H1 (cell line): ENCODE results near the gene CRKL. TPM values are rescaled to one million over a fixed set of nuclear protein-coding genes. Genes with fewer than 3 reads are reported as not detected.

Source experiments
- CTCF ChIA-PET: fragments of 300-600 bp; sonication (Branson Sonifier 250); formaldehyde crosslinking; loops from one replicate; lab custom pipeline; 2021; ENCODE audit not compliant: partially characterized antibody; lab: Charles Lee
- POLR2A ChIA-PET: fragments of 300-600 bp; sonication (Branson Sonifier 250); formaldehyde crosslinking; loops from one replicate; lab custom pipeline; 2021; ENCODE audit warnings: inconsistent platforms; ENCODE audit not compliant: partially characterized antibody; lab: Charles Lee
- DNase-seq, 2 experiments: peaks; one replicate each; pipeline versions ENCODE4 v3.0.0 to v3.0.0-alpha.2; 2010 to 2022; ENCODE audit warnings: low spot score in 2 of 2, low read depth in 1 of 2, mixed read lengths in 1 of 2
- FAIRE-seq: peaks from 2 replicates; lab custom pipeline; 2011; peaks lifted over from hg19 to GRCh38; lab: Jason Lieb, UNC
- H2AFZ ChIP-seq: 2 replicates; pipeline ENCODE4 v1.8.1; 2012; ENCODE audit warnings: low read length, inconsistent platforms
- H2AK5ac ChIP-seq: 2 replicates; pipeline ENCODE4 v1.6.1; 2013; ENCODE audit warnings: low read depth, low read length
- H2BK120ac ChIP-seq: replicated peaks from 2 replicates; pipeline ENCODE3; 2013; ENCODE audit warnings: low read depth, low read length, inconsistent platforms
- H2BK12ac ChIP-seq: 2 replicates; pipeline ENCODE4 v1.6.1; 2013; ENCODE audit warnings: low read depth, low read length
- H2BK15ac ChIP-seq: 2 replicates; pipeline ENCODE4 v1.6.1; 2013; ENCODE audit warnings: low read length
- H2BK20ac ChIP-seq: 2 replicates; pipeline ENCODE4 v1.6.1; 2013; ENCODE audit warnings: low read length
- H2BK5ac ChIP-seq: 2 replicates; pipeline ENCODE4 v1.6.1; 2013; ENCODE audit warnings: low read depth, low read length
- H3K14ac ChIP-seq: 2 replicates; pipeline ENCODE4 v1.6.1; 2013; ENCODE audit warnings: inconsistent platforms; ENCODE audit not compliant: insufficient read length
- H3K18ac ChIP-seq: 2 replicates; pipeline ENCODE4 v1.6.1; 2013; ENCODE audit warnings: low read length; ENCODE audit errors: extremely low read depth
- H3K23ac ChIP-seq: 2 replicates; pipeline ENCODE4 v1.6.1; 2013; ENCODE audit warnings: inconsistent platforms; ENCODE audit not compliant: insufficient read length
- H3K23me2 ChIP-seq: 2 replicates; pipeline ENCODE4 v1.6.1; 2013; ENCODE audit warnings: low read depth, low read length
- H3K27ac ChIP-seq: 2 replicates; pipeline ENCODE4 v1.6.1; 2011; ENCODE audit warnings: low read depth, low read length, inconsistent platforms
- H3K27me3 ChIP-seq, 4 experiments: replicated peaks in 1 of 4; 1 replicate in 1 of 4; 2 replicates in 3 of 4; pipeline versions ENCODE4 v1.6.1 to v1.8.1; 2011 to 2013; ENCODE audit warnings: low read length in 3 of 4, mild to moderate bottlenecking in 3 of 4, inconsistent platforms in 2 of 4, mixed read lengths in 2 of 4, moderate library complexity in 1 of 4; ENCODE audit not compliant: control insufficient read depth in 3 of 4, insufficient read depth in 3 of 4; ENCODE audit errors: extremely low read depth in 1 of 4
- H3K36me3 ChIP-seq, 4 experiments: 2 replicates each; pipeline versions ENCODE4 v1.6.1 to v1.8.1; 2011 to 2013; ENCODE audit warnings: mild to moderate bottlenecking in 4 of 4, low read length in 3 of 4, moderate library complexity in 2 of 4, control low read depth in 1 of 4, inconsistent platforms in 1 of 4; ENCODE audit not compliant: insufficient read depth in 4 of 4, control insufficient read depth in 2 of 4
- H3K4ac ChIP-seq: replicated peaks from 2 replicates; pipeline ENCODE3; 2013; ENCODE audit warnings: low read length, low read depth, mixed read lengths, inconsistent platforms; ENCODE audit not compliant: insufficient read length
- H3K4me1 ChIP-seq, 4 experiments: replicated peaks in 1 of 4; 1 replicate in 1 of 4; 2 replicates in 3 of 4; pipeline versions ENCODE4 v1.6.1 to v1.8.1; 2011 to 2013; ENCODE audit warnings: low read length in 3 of 4, inconsistent platforms in 2 of 4, mixed read lengths in 1 of 4; ENCODE audit not compliant: insufficient read depth in 4 of 4, control insufficient read depth in 3 of 4
- H3K4me2 ChIP-seq, 2 experiments: 2 replicates each; pipeline versions ENCODE4 v1.6.1 to v1.8.1; 2011 to 2013; ENCODE audit warnings: low read depth in 2 of 2, low read length in 2 of 2, control low read depth in 1 of 2, inconsistent platforms in 1 of 2, mild to moderate bottlenecking in 1 of 2; ENCODE audit not compliant: insufficient read depth in 1 of 2
- H3K4me3 ChIP-seq, 4 experiments: fragments of 200-600, 300-600 bp in 1 of 4; sonication (generic), shearing (Covaris generic), sonication (Bioruptor Twin) in 1 of 4; 2 replicates each; pipeline versions ENCODE4 v1.5.1 to v1.8.1; 2011 to 2016; ENCODE audit warnings: low read length in 4 of 4, low read depth in 3 of 4, control low read depth in 2 of 4, inconsistent platforms in 2 of 4, mild to moderate bottlenecking in 2 of 4, mixed read lengths in 1 of 4, moderate library complexity in 1 of 4; ENCODE audit not compliant: insufficient read depth in 2 of 4; ENCODE audit errors: extremely low read depth in 1 of 4
- H3K56ac ChIP-seq: replicated peaks from 2 replicates; pipeline ENCODE3; 2013; ENCODE audit warnings: low read depth, mild to moderate bottlenecking, mixed read lengths, low read length, inconsistent platforms; ENCODE audit not compliant: insufficient read length
- H3K79me1 ChIP-seq: 2 replicates; pipeline ENCODE4 v1.6.1; 2013; ENCODE audit warnings: low read depth, low read length, control low read depth
- H3K79me2 ChIP-seq, 2 experiments: 2 replicates each; pipeline versions ENCODE4 v1.6.1 to v1.8.1; 2012 to 2013; ENCODE audit warnings: low read length in 2 of 2, mild to moderate bottlenecking in 2 of 2, inconsistent platforms in 1 of 2; ENCODE audit not compliant: insufficient read depth in 2 of 2, control insufficient read depth in 1 of 2
- H3K9ac ChIP-seq, 4 experiments: replicated peaks in 1 of 4; 1 replicate in 1 of 4; 2 replicates in 3 of 4; pipeline versions ENCODE4 v1.6.1 to v1.8.1; 2011 to 2013; ENCODE audit warnings: low read depth in 3 of 4, low read length in 3 of 4, control low read depth in 2 of 4, mild to moderate bottlenecking in 2 of 4, moderate library complexity in 2 of 4, inconsistent platforms in 1 of 4; ENCODE audit errors: extremely low read depth in 1 of 4
- H3K9me3 ChIP-seq, 2 experiments: 2 replicates each; pipeline versions ENCODE4 v1.6.1 to v1.8.1; 2012 to 2013; ENCODE audit warnings: mild to moderate bottlenecking in 2 of 2, moderate library complexity in 2 of 2, control low read depth in 1 of 2, inconsistent platforms in 1 of 2, low read depth in 1 of 2, low read length in 1 of 2, mixed read lengths in 1 of 2; ENCODE audit not compliant: insufficient read depth in 2 of 2
- H4K20me1 ChIP-seq, 2 experiments: replicated peaks in 1 of 2; 2 replicates each; pipeline versions ENCODE3 to v1.8.1; 2011 to 2013; ENCODE audit warnings: inconsistent platforms in 2 of 2, low read length in 2 of 2, mild to moderate bottlenecking in 1 of 2; ENCODE audit not compliant: insufficient read depth in 2 of 2, control insufficient read depth in 1 of 2
- H4K5ac ChIP-seq: 2 replicates; pipeline ENCODE4 v1.6.1; 2013; ENCODE audit warnings: low read length, low read depth, mixed read lengths, inconsistent platforms; ENCODE audit not compliant: insufficient read length
- H4K8ac ChIP-seq: 2 replicates; pipeline ENCODE4 v1.8.0; 2013; ENCODE audit warnings: mild to moderate bottlenecking, moderate library complexity, low read length, inconsistent platforms; ENCODE audit not compliant: insufficient read depth; ENCODE audit errors: extremely low read depth
- H4K91ac ChIP-seq: replicated peaks from 2 replicates; pipeline ENCODE3; 2013; ENCODE audit warnings: low read length, mixed read lengths, inconsistent platforms; ENCODE audit not compliant: insufficient read length
- BRCA1 ChIP-seq: IDR thresholded peaks from 2 replicates; pipeline ENCODE4 v1.6.1; 2012; ENCODE audit warnings: low read depth, low read length, improper control_type of control experiment
- GABPA ChIP-seq: IDR thresholded peaks from 2 replicates; pipeline ENCODE4 v1.6.1; 2011; ENCODE audit warnings: mild to moderate bottlenecking, low read length, moderate library complexity, borderline replicate concordance; ENCODE audit not compliant: insufficient read depth
- NRF1 ChIP-seq: IDR thresholded peaks from 2 replicates; pipeline ENCODE4 v1.6.1; 2011; ENCODE audit warnings: mild to moderate bottlenecking, low read depth, low read length, improper control_type of control experiment
- POLR2AphosphoS5 ChIP-seq: IDR thresholded peaks from 2 replicates; pipeline ENCODE4 v1.6.1; 2011; ENCODE audit warnings: low read depth, low read length
- YY1 ChIP-seq: IDR thresholded peaks from 2 replicates; pipeline ENCODE4 v1.6.1; 2011; ENCODE audit warnings: low read depth, mild to moderate bottlenecking, low read length
- WGBS, 2 experiments: shearing (Covaris generic) in 1 of 2; methylation state at CpG; one replicate each; pipeline versions ENCODE4 v1.1.6 to v1.1.7; 2013 to 2015; ENCODE audit warnings: low lambda C conversion rate in 2 of 2, mixed read lengths in 2 of 2, inconsistent platforms in 1 of 2, low coverage in 1 of 2, missing lambda C conversion rate in 1 of 2; ENCODE audit not compliant: insufficient replicate concordance in 2 of 2, insufficient coverage in 1 of 2, insufficient read length in 1 of 2; ENCODE audit errors: extremely low coverage in 1 of 2, missing lambda C conversion rate in 1 of 2; 5-methylcytosine and 5-hydroxymethylcytosine counted together
- polyA plus RNA-seq, 7 experiments: library from polyadenylated mRNA; depleted of rRNA in 3 of 7; stranded (reverse) in 5 of 7; unstranded in 2 of 7; fragments of >200 nt in 5 of 7; fragments of 200-250 nt in 2 of 7; gene quantifications; 1 replicate in 5 of 7; 2 replicates in 1 of 7; 4 replicates in 1 of 7; pipeline versions ENCODE4 v1.2.1 to v1.2.3, GENCODE V29; 2011 to 2013; ENCODE audit warnings: missing spikeins in 2 of 7, mixed read lengths in 2 of 7
- total RNA-seq: library from RNA; stranded (reverse); fragmentation: NEBNext Ultra II Directional; extraction: Animal tissue kit (Norgen Biotek cat#: 25700); gene quantifications from 2 replicates; pipeline ENCODE4 v1.2.1, GENCODE V29; 2021

The CRKL gene
- total and polyA plus RNA-seq, 2 of the 8 experiments (the other 6 are each of a cell fraction or from before 2014, with no cell fraction given): 34.5 to 94.5 TPM

GRCh38 chr22:20955548-20955947 lies 38.3 kb downstream of the CRKL start:
- Histone ChIP-seq H3K4ac (no peak overlapping the region), H3K36me3 (peaks cover 7 to 25% (median 18%) of the 10 kb centered on the region in 4 experiments; a peak in 7 of 8 replicates), H3K4me1 (peaks cover 0 to 6% (median 4%) of the 10 kb centered on the region in 4 experiments; a peak in 6 of 7 replicates), H3K27ac (no peak overlapping the region), H3K14ac (no peak overlapping the region), H3K23ac (no peak overlapping the region), H3K23me2 (peaks cover 12% of the 10 kb centered on the region), H3K9me3 (no peaks in the 10 kb centered on the region), H2BK15ac (no peak overlapping the region), H3K79me1 (peaks cover 12% of the 10 kb centered on the region), H3K79me2 (peaks cover 0 to 19% of the 10 kb centered on the region in 2 experiments; a peak in 2 of 4 replicates), H3K27me3 (peaks cover 0 to 7% (median 3%) of the 10 kb centered on the region in 4 experiments; a peak in 4 of 7 replicates), H2AFZ (no peak overlapping the region), H3K4me3 (no peak overlapping the region), H4K20me1 (peaks cover 7 to 29% of the 10 kb centered on the region in 2 experiments), H4K91ac (no peak overlapping the region), H3K9ac (no peak overlapping the region), H3K4me2 (no peak overlapping the region; a peak in 1 of 4 replicates), H2BK20ac (no peak overlapping the region), H3K18ac (no peak overlapping the region), H2BK12ac (no peak overlapping the region), H4K5ac (no peak overlapping the region), H3K56ac (no peak overlapping the region), H4K8ac (no peak overlapping the region), H2BK120ac (no peak overlapping the region), H2BK5ac (no peak overlapping the region), H2AK5ac (no peak overlapping the region)
- 90% methylated on average over 7 of the region's 7 CpGs; no CpG with 5 or more reads in 1 of the 2 experiments for WGBS, 2 experiments
- no peak for TF ChIP-seq BRCA1
- no peak for TF ChIP-seq POLR2AphosphoS5
- TF ChIP-seq YY1: no peak
- no peak for TF ChIP-seq NRF1
- TF ChIP-seq GABPA: no peak
- POLR2A ChIA-PET: interaction anchor here (0.6 to 1.2 kb wide), 3 partner anchors 13 to 837 kb away, joined by 3 to 4 read pairs (median 3); no protein-coding TSS in a partner anchor
- no peak for DNase-seq
- FAIRE-seq: no peak
- CTCF ChIA-PET: interaction anchor here (0.6 to 13.5 kb wide), 9 partner anchors 11 to 159 kb away, joined by 3 to 115 read pairs (median 5); partner anchors contain the start of genes AIFM3 and LZTR1
